ENCODE measurements around the gene ADK. TPM values are rescaled to one million over a fixed set of nuclear protein-coding genes. Genes with fewer than 3 reads are reported as not detected.

The ADK gene
- total and polyA plus RNA-seq, 2 of the 13 experiments (the other 11 are each of a cell fraction or from before 2014, with no cell fraction given): 48.6 to 79.1 TPM

DNA sequence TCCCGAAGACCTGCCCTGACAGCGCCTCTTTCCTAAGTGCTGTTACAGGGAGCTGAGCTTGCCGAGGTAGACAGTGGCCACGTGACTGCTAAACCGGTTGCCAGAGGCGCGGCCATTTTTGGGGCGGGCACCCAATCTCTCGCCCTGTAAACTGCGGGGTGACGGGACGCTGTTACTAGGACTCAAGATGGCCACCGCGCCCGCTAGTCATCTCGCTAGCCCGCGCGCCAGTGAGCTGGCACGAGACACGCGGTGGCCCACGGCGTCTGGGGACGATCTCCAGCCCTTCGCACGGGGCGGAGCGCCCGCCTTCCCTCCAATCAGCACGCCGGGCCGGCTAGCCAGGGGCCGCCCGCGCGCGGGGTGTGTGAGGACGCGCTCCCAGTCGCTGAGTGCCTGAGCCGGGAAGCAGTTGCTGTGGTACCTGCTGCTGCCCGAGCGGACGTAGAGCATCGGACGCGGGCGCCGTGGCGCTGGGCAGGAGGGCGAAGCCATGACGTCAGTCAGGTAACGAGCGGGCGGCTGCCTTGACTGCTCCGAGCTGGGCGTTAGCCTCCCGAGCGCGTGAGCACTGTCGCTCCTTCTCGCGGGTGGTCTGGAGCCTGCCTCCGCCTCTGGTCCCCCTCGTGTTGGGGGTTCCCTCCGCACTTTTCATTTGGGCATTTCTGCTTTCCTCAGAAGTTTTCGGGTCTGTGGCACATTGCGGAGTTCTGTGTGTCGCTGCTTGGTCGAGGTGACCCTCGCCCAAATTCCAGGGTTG, 25.5 kb downstream of the ADK start (continued):
- TF ChIP-seq, protein P1, sequence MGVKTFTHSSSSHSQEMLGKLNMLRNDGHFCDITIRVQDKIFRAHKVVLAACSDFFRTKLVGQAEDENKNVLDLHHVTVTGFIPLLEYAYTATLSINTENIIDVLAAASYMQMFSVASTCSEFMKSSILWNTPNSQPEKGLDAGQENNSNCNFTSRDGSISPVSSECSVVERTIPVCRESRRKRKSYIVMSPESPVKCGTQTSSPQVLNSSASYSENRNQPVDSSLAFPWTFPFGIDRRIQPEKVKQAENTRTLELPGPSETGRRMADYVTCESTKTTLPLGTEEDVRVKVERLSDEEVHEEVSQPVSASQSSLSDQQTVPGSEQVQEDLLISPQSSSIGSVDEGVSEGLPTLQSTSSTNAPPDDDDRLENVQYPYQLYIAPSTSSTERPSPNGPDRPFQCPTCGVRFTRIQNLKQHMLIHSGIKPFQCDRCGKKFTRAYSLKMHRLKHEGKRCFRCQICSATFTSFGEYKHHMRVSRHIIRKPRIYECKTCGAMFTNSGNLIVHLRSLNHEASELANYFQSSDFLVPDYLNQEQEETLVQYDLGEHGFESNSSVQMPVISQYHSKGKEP (CRISPR knock-in tag; IDR thresholded peaks at IDR 0.05): no peak; the same call in none of the 2 replicates
- no peak for TF ChIP-seq SETDB1 (CRISPR knock-in tag; IDR thresholded peaks at IDR 0.05; ENCODE audit: borderline replicate concordance)
- TF ChIP-seq ATRX (CRISPR knock-in tag; IDR thresholded peaks at IDR 0.05; ENCODE audit: borderline replicate concordance): no peak
- TF ChIP-seq MEIS2 (CRISPR knock-in tag; IDR thresholded peaks at IDR 0.05): peak; percentile 50; the same call in 1 of the 2 replicates
- peak; percentile 83 for TF ChIP-seq NFYB (CRISPR knock-in tag; IDR thresholded peaks at IDR 0.05)
- TF ChIP-seq TOE1 (CRISPR knock-in tag; IDR thresholded peaks at IDR 0.05): no peak; the same call in 1 of the 2 replicates
- no peak for TF ChIP-seq ZSCAN12 (CRISPR knock-in tag; IDR thresholded peaks at IDR 0.05)
- TF ChIP-seq, protein P2, sequence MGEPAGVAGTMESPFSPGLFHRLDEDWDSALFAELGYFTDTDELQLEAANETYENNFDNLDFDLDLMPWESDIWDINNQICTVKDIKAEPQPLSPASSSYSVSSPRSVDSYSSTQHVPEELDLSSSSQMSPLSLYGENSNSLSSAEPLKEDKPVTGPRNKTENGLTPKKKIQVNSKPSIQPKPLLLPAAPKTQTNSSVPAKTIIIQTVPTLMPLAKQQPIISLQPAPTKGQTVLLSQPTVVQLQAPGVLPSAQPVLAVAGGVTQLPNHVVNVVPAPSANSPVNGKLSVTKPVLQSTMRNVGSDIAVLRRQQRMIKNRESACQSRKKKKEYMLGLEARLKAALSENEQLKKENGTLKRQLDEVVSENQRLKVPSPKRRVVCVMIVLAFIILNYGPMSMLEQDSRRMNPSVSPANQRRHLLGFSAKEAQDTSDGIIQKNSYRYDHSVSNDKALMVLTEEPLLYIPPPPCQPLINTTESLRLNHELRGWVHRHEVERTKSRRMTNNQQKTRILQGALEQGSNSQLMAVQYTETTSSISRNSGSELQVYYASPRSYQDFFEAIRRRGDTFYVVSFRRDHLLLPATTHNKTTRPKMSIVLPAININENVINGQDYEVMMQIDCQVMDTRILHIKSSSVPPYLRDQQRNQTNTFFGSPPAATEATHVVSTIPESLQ (CRISPR knock-in tag; conservative IDR thresholded peaks at IDR 0.05): no peak
- TF ChIP-seq, protein P3, sequence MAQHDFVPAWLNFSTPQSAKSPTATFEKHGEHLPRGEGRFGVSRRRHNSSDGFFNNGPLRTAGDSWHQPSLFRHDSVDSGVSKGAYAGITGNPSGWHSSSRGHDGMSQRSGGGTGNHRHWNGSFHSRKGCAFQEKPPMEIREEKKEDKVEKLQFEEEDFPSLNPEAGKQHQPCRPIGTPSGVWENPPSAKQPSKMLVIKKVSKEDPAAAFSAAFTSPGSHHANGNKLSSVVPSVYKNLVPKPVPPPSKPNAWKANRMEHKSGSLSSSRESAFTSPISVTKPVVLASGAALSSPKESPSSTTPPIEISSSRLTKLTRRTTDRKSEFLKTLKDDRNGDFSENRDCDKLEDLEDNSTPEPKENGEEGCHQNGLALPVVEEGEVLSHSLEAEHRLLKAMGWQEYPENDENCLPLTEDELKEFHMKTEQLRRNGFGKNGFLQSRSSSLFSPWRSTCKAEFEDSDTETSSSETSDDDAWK (CRISPR knock-in tag; IDR thresholded peaks at IDR 0.05): no peak
- TF ChIP-seq, protein P4, sequence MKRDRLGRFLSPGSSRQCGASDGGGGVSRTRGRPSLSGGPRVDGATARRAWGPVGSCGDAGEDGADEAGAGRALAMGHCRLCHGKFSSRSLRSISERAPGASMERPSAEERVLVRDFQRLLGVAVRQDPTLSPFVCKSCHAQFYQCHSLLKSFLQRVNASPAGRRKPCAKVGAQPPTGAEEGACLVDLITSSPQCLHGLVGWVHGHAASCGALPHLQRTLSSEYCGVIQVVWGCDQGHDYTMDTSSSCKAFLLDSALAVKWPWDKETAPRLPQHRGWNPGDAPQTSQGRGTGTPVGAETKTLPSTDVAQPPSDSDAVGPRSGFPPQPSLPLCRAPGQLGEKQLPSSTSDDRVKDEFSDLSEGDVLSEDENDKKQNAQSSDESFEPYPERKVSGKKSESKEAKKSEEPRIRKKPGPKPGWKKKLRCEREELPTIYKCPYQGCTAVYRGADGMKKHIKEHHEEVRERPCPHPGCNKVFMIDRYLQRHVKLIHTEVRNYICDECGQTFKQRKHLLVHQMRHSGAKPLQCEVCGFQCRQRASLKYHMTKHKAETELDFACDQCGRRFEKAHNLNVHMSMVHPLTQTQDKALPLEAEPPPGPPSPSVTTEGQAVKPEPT (CRISPR knock-in tag; IDR thresholded peaks at IDR 0.05; ENCODE audit: low read depth): peak; percentile 91; the same call in 1 of the 2 replicates
- no peak for TF ChIP-seq IKZF1 (IDR thresholded peaks at IDR 0.05)
- TF ChIP-seq SSRP1 (CRISPR knock-in tag; IDR thresholded peaks at IDR 0.05): no peak
- TF ChIP-seq, protein P5, sequence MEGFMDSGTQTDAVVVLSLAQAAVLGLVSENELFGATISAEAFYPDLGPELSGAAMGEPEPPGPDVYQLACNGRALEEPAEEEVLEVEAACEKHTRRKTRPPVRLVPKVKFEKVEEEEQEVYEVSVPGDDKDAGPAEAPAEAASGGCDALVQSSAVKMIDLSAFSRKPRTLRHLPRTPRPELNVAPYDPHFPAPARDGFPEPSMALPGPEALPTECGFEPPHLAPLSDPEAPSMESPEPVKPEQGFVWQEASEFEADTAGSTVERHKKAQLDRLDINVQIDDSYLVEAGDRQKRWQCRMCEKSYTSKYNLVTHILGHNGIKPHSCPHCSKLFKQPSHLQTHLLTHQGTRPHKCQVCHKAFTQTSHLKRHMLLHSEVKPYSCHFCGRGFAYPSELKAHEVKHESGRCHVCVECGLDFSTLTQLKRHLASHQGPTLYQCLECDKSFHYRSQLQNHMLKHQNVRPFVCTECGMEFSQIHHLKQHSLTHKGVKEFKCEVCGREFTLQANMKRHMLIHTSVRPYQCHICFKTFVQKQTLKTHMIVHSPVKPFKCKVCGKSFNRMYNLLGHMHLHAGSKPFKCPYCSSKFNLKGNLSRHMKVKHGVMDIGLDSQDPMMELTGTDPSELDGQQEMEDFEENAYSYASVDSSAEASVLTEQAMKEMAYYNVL (CRISPR knock-in tag; IDR thresholded peaks at IDR 0.05; ENCODE audit: borderline replicate concordance): peak; percentile 77
- TF ChIP-seq, protein P6, sequence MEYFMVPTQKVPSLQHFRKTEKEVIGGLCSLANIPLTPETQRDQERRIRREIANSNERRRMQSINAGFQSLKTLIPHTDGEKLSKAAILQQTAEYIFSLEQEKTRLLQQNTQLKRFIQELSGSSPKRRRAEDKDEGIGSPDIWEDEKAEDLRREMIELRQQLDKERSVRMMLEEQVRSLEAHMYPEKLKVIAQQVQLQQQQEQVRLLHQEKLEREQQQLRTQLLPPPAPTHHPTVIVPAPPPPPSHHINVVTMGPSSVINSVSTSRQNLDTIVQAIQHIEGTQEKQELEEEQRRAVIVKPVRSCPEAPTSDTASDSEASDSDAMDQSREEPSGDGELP (IDR thresholded peaks at IDR 0.05; ENCODE audit: borderline replicate concordance, low read depth): peak; percentile 50; the same call in 1 of the 2 replicates
- TF ChIP-seq ZNF326 (CRISPR knock-in tag; IDR thresholded peaks at IDR 0.05; ENCODE audit: borderline replicate concordance): no peak
- no peak for TF ChIP-seq ZBTB42 (CRISPR knock-in tag; IDR thresholded peaks at IDR 0.05)
- no peak; the same call in 1 of the 2 replicates for TF ChIP-seq ZNF773 (CRISPR knock-in tag; IDR thresholded peaks at IDR 0.05; ENCODE audit: borderline replicate concordance)
- TF ChIP-seq RFX3 (CRISPR knock-in tag; IDR thresholded peaks at IDR 0.05): no peak; the same call in 1 of the 2 replicates
